HG03575 (cell line): ENCODE results near the gene RNF213.

Experiments
- ATAC-seq: cut with Tn5 transposase; IDR thresholded peaks from one replicate; pipeline ENCODE4 v1.9.1; 2021; ENCODE audit not compliant: unreplicated experiment, insufficient number of reproducible peaks, low FRiP score; ENCODE audit errors: extremely low read depth

RNF213 gene

GRCh38 chr17:80372456-80372855 is 111.8 kb downstream of the RNF213 start:
- ATAC-seq = no peak

DNA sequence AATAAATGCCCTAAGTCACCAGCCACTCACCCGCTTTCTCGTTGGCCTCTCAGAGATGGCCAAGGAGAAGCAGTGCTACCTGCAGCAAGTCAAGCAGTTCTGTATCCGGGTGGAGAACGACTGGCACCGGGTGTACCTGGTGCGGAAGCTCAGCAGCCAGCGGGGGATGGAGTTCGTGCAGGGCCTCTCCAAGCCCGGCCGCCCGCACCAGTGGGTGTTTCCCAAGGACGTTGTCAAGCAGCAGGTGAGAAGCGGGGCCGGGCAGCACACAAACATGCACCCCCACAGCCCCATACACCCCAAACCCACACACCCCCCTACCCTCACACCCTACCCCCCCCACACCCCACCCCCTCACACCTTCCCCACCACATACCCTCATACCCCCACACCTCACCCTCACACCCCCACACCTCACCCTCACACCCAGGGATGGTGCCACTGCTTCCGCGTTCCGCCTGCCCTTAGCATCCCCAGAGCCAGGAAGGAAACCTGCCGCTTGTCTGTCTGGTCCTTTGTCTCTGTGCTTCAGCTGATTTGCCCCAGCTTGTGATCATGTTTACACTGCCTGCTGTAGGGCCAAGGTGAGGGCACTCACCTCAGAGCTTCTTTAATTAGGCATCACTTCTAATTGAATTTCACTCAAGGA is 112.4 kb downstream of the RNF213 start:
- no peak for ATAC-seq

GRCh38 chr17:80374039-80374731 is 113.5 kb downstream of the RNF213 start:
- no peak for ATAC-seq

GRCh38 chr17:80374732-80375585 is 114.3 kb downstream of the RNF213 start:
- ATAC-seq = no peak

DNA sequence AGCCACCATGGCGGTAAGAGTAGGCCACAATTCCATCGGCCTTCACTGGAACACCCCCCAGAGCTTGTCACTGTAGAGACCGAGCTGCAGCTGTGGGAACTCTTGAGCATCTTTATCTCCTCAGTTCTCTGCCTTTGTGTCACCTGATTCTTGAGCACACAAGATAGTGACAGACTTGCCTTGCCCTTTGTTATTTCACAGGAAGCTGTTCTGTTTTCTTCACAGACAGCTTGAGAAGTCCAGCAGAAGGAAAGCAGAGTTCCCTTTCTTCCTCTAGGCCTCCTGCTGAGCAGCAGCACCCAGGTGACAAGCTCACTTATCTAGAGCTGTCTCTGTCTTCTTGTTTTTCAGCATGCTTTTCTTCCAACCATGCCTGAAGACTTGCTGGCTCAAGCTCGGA is 115.9 kb downstream of the RNF213 start:
- ATAC-seq = no peak

GRCh38 chr17:80377798-80378197 is 117.1 kb downstream of the RNF213 start:
- no peak for ATAC-seq

DNA sequence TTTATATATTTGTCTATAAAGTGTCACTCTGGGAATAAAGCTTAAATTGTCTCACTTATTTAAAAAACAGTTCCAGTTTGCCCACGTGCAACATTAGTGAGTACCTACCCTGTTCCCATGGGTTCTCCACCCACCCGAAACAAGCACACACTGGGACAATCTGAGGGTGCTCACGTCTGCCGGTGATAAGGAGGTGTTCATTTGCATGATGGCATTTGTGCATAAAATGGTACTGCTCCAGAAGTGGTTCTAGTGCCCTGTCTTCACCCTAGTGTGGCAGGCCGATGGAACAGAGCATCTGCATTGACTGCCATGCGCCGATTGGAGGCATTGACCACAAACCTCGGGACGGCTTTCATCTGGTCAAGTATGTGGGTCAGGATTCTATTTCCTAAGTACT is 118.7 kb downstream of the RNF213 start:
- no peak for ATAC-seq

DNA sequence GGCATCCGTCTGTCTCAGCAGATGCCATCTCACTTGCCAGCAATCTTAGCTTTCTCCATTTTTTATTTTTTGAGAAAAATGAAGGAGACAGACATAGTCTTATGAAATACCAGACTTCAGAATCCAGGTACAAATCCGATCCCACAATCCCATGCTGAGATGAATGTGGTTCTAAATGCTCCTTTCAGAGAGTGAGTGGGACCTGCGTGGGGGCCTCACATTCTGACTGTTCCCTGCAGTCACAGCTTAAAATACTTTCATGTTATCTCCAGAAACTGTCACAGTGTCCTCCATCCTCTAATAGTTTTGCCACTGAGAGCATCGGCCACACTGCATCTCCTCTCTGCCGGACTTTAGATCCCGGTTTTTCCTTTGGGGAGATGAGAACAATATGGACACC is 119.4 kb downstream of the RNF213 start:
- ATAC-seq = no peak

DNA sequence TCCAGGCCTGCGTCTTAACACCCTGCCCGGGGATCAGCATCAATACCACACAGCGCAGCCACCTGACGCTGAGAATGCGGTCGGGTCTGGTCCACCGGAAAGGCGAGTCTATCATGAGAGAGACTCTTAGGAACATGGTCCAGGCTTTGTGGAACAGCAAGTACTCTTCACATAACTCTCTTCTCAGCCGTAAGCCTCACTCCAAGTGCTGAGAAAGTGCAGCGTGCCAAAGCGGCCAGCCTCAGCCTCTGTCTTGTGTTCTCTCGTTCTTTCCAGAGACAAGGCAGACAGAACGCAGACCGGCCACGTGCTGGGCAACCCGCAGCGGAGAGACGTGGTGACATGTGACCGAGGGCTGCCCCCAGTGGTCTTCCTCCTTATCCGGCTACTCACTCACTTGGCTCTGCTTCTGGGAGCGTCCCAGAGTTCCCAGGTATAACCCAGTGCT is 119.9 kb downstream of the RNF213 start:
- ATAC-seq = no peak

- ATAC-seq = no peak
Measured at GRCh38 chr17:80381416-80381923, 120.8 kb downstream of the RNF213 start.

- ATAC-seq = no peak
Measured at GRCh38 chr17:80382446-80382845, 121.8 kb downstream of the RNF213 start.

DNA sequence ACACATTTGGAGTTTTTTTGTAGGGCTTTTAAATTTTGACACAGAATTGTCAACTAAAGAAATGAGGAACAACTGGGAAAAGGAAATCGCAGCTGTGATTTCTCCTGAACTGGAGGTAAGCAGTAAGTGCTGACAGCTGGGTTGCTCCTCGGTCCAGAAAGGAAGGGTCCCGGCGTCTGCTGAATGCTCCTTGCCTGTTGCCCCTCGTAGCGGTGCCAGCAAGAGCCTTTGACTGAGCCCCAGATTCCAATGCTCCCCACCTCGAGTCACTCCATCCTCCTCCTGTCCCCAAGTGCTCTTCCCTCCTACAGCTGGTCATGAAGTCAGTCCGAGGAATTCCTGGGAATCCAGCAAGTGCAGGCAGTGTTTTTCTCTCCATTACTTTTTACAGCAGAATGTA is 122.3 kb downstream of the RNF213 start:
- no peak for ATAC-seq

DNA sequence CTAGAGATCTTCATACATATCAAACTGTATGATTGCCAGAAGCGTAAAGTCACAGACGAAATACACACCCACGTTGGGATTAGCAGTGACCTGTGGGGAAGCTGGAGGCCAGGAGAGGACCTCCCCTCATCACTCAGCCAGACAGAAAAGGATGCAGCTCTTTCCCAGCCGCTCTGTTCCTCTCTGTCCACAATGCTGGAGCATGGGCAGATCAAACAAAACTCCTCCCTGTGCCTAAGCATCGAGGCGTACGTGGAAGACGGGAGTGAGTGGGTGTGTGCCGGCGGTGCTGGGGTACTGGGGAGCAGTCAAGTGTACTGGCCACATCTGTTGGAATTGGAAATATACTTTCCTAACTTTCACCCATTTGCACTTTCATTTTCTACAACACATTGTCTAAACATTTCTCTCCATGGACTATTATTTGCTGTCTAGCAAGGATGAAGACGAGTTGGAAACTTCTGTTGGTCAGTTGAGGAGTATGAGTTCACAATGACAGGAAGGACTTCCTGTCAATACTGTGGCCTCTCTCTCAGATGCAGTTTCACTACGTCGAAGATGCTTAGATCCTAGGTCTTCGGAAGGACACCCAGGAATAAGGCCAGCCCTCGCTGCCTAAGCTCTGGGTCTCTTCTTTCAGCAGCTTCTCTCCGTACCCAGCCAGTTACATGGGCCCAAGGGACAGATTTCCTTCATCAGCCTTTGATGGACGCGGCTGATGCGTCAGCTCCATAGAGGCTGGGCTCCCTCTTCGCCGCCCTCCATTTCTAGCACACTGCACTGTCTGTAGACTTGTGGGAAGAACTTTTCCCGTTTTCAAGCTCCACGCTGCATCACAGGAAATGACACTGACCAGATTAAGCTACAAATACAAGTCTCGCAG is 123.7 kb downstream of the RNF213 start:
- no peak for ATAC-seq

- ATAC-seq = no peak
Measured at GRCh38 chr17:80385046-80385445, 124.4 kb downstream of the RNF213 start.

DNA sequence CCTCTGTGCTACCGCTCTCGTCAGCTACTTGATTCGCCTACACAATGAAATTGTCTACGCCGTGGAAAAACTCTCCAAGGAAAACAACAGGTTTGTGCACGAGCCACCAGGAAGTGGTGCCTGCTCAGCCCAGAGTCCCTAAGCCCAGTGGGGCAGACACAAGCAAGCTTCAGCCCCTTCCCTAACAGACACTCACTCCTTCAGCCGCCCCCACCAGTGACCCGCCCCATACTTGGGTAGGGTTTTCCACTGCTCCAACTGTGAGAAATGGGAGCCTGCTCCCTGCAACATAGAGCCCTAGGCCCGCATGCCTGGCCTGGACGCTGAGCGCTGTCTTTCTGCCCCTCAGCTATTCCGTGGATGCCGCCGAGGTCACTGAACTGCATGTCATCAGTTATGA is 125.7 kb downstream of the RNF213 start:
- ATAC-seq = no peak

DNA sequence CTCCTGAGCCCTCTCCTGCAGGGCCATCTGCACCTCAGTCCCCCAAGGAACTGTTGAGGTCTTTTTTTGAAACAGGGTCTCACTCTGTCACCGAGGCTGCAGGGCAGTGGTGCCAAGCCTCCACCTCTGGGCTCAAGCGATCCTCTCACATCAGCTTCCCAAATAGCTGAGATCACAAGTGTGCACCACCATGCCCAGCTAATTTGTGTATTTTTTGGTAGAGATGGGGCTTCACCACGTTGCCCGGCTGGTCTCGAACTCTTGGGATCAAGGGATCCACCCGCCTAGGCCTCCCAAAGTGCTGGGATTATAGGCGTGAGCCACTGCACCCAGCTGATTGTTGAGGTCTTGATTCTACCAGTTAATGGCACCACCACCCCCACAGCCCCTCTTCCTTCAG is 126.4 kb downstream of the RNF213 start:
- ATAC-seq = no peak

- no peak for ATAC-seq
Measured at GRCh38 chr17:80388175-80388574, 127.5 kb downstream of the RNF213 start.

GRCh38 chr17:80388601-80389000 is 127.9 kb downstream of the RNF213 start:
- no peak for ATAC-seq
